HepG2 (cell line): ENCODE results near the gene GNA14.

Experiments used
- CTCF ChIP-seq: sonication (generic); formaldehyde crosslinking; IDR thresholded peaks from 2 replicates; pipeline ENCODE4 v1.5.0; 2020; ENCODE audit warnings: mild to moderate bottlenecking, missing genetic modification reagents, moderate library complexity
- EP300 ChIP-seq, 3 experiments: sonication (generic) in 1 of 3; formaldehyde crosslinking in 1 of 3; IDR thresholded peaks; 2 replicates each; pipeline versions ENCODE4 v1.5.1 to v1.6.1; 2011 to 2020; ENCODE audit warnings: low read depth in 2 of 3, low read length in 2 of 3, borderline replicate concordance in 1 of 3, improper control_type of control experiment in 1 of 3, mild to moderate bottlenecking in 1 of 3, missing genetic modification reagents in 1 of 3, moderate library complexity in 1 of 3
- GFI1 ChIP-seq: sonication (generic); formaldehyde crosslinking; IDR thresholded peaks from 2 replicates; pipeline ENCODE4 v1.5.0; 2020; ENCODE audit warnings: missing genetic modification reagents, mild to moderate bottlenecking, borderline replicate concordance
- KDM2A ChIP-seq: sonication (generic); formaldehyde crosslinking; IDR thresholded peaks from 2 replicates; pipeline ENCODE4 v1.4.0; 2020; ENCODE audit warnings: low read depth, missing genetic modification reagents, borderline replicate concordance
- NBN ChIP-seq: fragments of 450-650 bp; conservative IDR thresholded peaks from 2 replicates; pipeline ENCODE4 v1.6.1; 2017
- POLR2AphosphoS2 ChIP-seq: IDR thresholded peaks from 2 replicates; pipeline ENCODE4 v1.6.1; 2011; ENCODE audit warnings: low read depth, low read length, improper control_type of control experiment
- SMAD3 ChIP-seq: sonication (generic); formaldehyde crosslinking; IDR thresholded peaks from 2 replicates; pipeline ENCODE4 v1.4.0; 2020; ENCODE audit warnings: missing genetic modification reagents
- YY1 ChIP-seq: IDR thresholded peaks from 2 replicates; pipeline ENCODE4 v1.6.1; 2011; ENCODE audit warnings: low read length, low read depth, moderate library complexity, mild to moderate bottlenecking; ENCODE audit not compliant: insufficient read depth, insufficient replicate concordance
- ZBTB33 ChIP-seq: sonication (generic); formaldehyde crosslinking; IDR thresholded peaks from 2 replicates; pipeline ENCODE4 v1.4.0; 2020; ENCODE audit warnings: missing genetic modification reagents
- ZNF224 ChIP-seq: sonication (generic); formaldehyde crosslinking; IDR thresholded peaks from 2 replicates; pipeline ENCODE4 v1.5.0; 2020; ENCODE audit warnings: mild to moderate bottlenecking, missing genetic modification reagents
- ZNF335 ChIP-seq: sonication (generic); formaldehyde crosslinking; IDR thresholded peaks from 2 replicates; pipeline ENCODE4 v1.4.0; 2020; ENCODE audit warnings: missing genetic modification reagents

- TF ChIP-seq EP300 (IDR thresholded peaks at IDR 0.05; ENCODE audit: low read depth in 2 of 2, low read length in 2 of 2) (no peak), EP300 (CRISPR knock-in tag; IDR thresholded peaks at IDR 0.05; ENCODE audit: borderline replicate concordance) (no peak), ZBTB33 (no peak), ZNF224 (CRISPR knock-in tag) (no peak), GFI1 (CRISPR knock-in tag) (no peak), CTCF (peak; percentile 94), ZNF335 (no peak), YY1 (no peak), SMAD3 (CRISPR knock-in tag) (no peak), KDM2A (CRISPR knock-in tag) (peak; percentile 35; the same call in 1 of the 2 replicates), NBN (no peak), POLR2AphosphoS2 (no peak)
These were observed 214.3 kb downstream of the GNA14 start for GRCh38 chr9:77433675-77434445.
